Nucleus accumbens (tissue), 56 donors: ENCODE results near the gene GABPB1.

ENCODE experiments used
- DNase-seq, 56 donors: peaks; one replicate each; lab custom pipeline; 2025; lab: John Stamatoyannopoulos, UW

GABPB1 gene

GRCh38 chr15:50246631-50247030 lies 108.4 kb downstream of the GABPB1 start:
- no peak for DNase-seq

- no peak for DNase-seq
Observed at GRCh38 chr15:50244959-50245624, 109.9 kb downstream of the GABPB1 start.

GRCh38 chr15:50244153-50244552 lies 110.8 kb downstream of the GABPB1 start:
- DNase-seq: no peak

GRCh38 chr15:50241684-50242450 lies 113.1 kb downstream of the GABPB1 start:
- DNase-seq: no peak

- no peak for DNase-seq
Observed at GRCh38 chr15:50238255-50238654, 116.7 kb downstream of the GABPB1 start.

GRCh38 chr15:50236433-50236832 lies 118.6 kb downstream of the GABPB1 start:
- no peak for DNase-seq

- DNase-seq: no peak
Observed at GRCh38 chr15:50235794-50236193, 119.2 kb downstream of the GABPB1 start.

- no peak for DNase-seq
Observed at GRCh38 chr15:50234764-50235163, 120.2 kb downstream of the GABPB1 start.

GRCh38 chr15:50233192-50233736 lies 121.7 kb downstream of the GABPB1 start:
- DNase-seq: no peak

GRCh38 chr15:50232791-50233190 lies 122.2 kb downstream of the GABPB1 start:
- DNase-seq: no peak

GRCh38 chr15:50231761-50232160 lies 123.2 kb downstream of the GABPB1 start:
- no peak for DNase-seq

- DNase-seq: no peak
Observed at GRCh38 chr15:50229336-50229735, 125.7 kb downstream of the GABPB1 start.

- DNase-seq: no peak
Observed at GRCh38 chr15:50228866-50229265, 126.1 kb downstream of the GABPB1 start.

GRCh38 chr15:50227076-50227475 lies 127.9 kb downstream of the GABPB1 start:
- no peak for DNase-seq

- no peak for DNase-seq
Observed at GRCh38 chr15:50225938-50226337, 129.1 kb downstream of the GABPB1 start.
